ENCODE measurements around the gene DLGAP1. TPM values are rescaled to one million over a fixed set of nuclear protein-coding genes. Genes with fewer than 3 reads are reported as not detected.
A peak's percentile ranks its signal among the peaks of the same experiment; 100 is the strongest.

DLGAP1 gene
- total and polyA plus RNA-seq, 2 of the 13 experiments (the other 11 are each of a cell fraction or from before 2014, with no cell fraction given) = 0.01 TPM; not detected in 1

- BruUV-seq (replicated peaks) = TSS peak; percentile 49
- no peak for FAIRE-seq
- Histone ChIP-seq H3K27ac (ENCODE audit: extremely low read length, insufficient read depth, low read length) (peak overlapping the region; percentile 93), H3K27me3 (ENCODE audit: control insufficient read depth in 1 of 2, insufficient read depth in 2 of 2, low read length in 2 of 2) (no peaks in the 10 kb centered on the region), H3K9me3 (ENCODE audit: low read length) (no peaks in the 10 kb centered on the region), H3K9ac (ENCODE audit: insufficient read depth, low read depth, low read length) (peak overlapping the region; percentile 74), H4K20me1 (ENCODE audit: insufficient read depth, low read length) (no peaks in the 10 kb centered on the region), H3K36me3 (replicated peaks in 1 of 2; ENCODE audit: control insufficient read depth in 1 of 2, insufficient read depth in 2 of 2, low read length in 2 of 2) (no peaks in the 10 kb centered on the region; a peak in 1 of 5 replicates), H3K79me2 (ENCODE audit: insufficient read depth, low read length) (peaks cover 2% of the 10 kb centered on the region), H2AFZ (ENCODE audit: low read length) (no peak overlapping the region), H3K4me1 (ENCODE audit: insufficient read depth, low read length) (peaks cover 85% of the 10 kb centered on the region), H3K4me3 (replicated peaks in 1 of 3; ENCODE audit: insufficient read depth in 1 of 3, low read depth in 2 of 3, low read length in 3 of 3) (peak overlapping the region in 2 of 3 experiments; percentile 17 to 45; a peak in 1 of 6 replicates), H3K4me2 (ENCODE audit: low read depth, low read length) (peak overlapping the region; percentile 78)
- intact Hi-C loops (cut with micrococcal nuclease; ENCODE audit: unreplicated experiment) (loop anchor here (1.0 to 2.0 kb wide), 3 partner anchors 8 to 61 kb away; no protein-coding TSS in a partner anchor), in situ Hi-C loops (cut with HindIII; ENCODE audit: extremely low pct_ligation_motif_present, low pct_unique_long_range_greater_than_20kb) (loop anchor here (25.0 kb wide), 1 partner anchor 566 kb away; no protein-coding TSS in a partner anchor)
- DNase-seq (ENCODE audit: low spot score) = peak; percentile 69
- POLR2A ChIA-PET = interaction anchor here (0.5 to 11.2 kb wide), 16 partner anchors 8 to 306 kb away, joined by 3 to 271 read pairs (median 6); no protein-coding TSS in a partner anchor
- ATAC-seq = peak; percentile 17
- CTCF ChIA-PET (ENCODE audit: low intra/inter-chr PET ratio, low total read pairs) = interaction anchor here (1.2 to 1.7 kb wide), 2 partner anchors 9 to 62 kb away, joined by 3 read pairs; no protein-coding TSS in a partner anchor
- WGBS (ENCODE audit: low lambda C conversion rate) = 57% methylated on average over 12 of the region's 12 CpGs
- TF ChIP-seq RNF219 (CRISPR knock-in tag; IDR thresholded peaks at IDR 0.05) (no peak), POLR2AphosphoS2 (IDR thresholded peaks at IDR 0.05; ENCODE audit: low read depth, low read length) (no peak), HIC2 (CRISPR knock-in tag; IDR thresholded peaks at IDR 0.05; ENCODE audit: low read depth) (no peak), EP300 (IDR thresholded peaks at IDR 0.05; ENCODE audit: low read depth in 2 of 2, low read length in 2 of 2) (peak in 1 of 2 experiments; percentile 55; a peak in 1 of 4 replicates), EP300 (CRISPR knock-in tag; IDR thresholded peaks at IDR 0.05; ENCODE audit: borderline replicate concordance) (peak; percentile 74; the same call in 1 of the 2 replicates), MNT (IDR thresholded peaks at IDR 0.05) (no peak), HOXA7 (CRISPR knock-in tag; IDR thresholded peaks at IDR 0.05) (no peak), ZMYM2 (CRISPR knock-in tag; IDR thresholded peaks at IDR 0.05) (no peak), FLYWCH1 (CRISPR knock-in tag; IDR thresholded peaks at IDR 0.05) (no peak), TP53 (CRISPR knock-in tag; conservative IDR thresholded peaks at IDR 0.05) (no peak), PCBP1 (IDR thresholded peaks at IDR 0.05; ENCODE audit: borderline replicate concordance, low read depth, low read length) (no peak), MEF2D (CRISPR knock-in tag; IDR thresholded peaks at IDR 0.05) (no peak), ELK4 (CRISPR knock-in tag; IDR thresholded peaks at IDR 0.05; ENCODE audit: borderline replicate concordance) (no peak), CREBL2 (CRISPR knock-in tag; IDR thresholded peaks at IDR 0.05; ENCODE audit: borderline replicate concordance) (no peak), HNRNPH1 (optimal IDR thresholded peaks at IDR 0.05; ENCODE audit: low read depth, low read length) (no peak), ZNF652 (CRISPR knock-in tag; IDR thresholded peaks at IDR 0.05; ENCODE audit: borderline replicate concordance, low read depth) (peak; percentile 22; the same call in 1 of the 2 replicates)
These were observed 851.5 kb downstream of the DLGAP1 start for GRCh38 chr18:3603421-3604234.

All from HepG2 (cell line).